Activated CD8-positive, alpha-beta memory T cell treated with anti-CD3 and anti-CD28 coated beads, Interleukin-2, amount 50 U/mL, for 48 hours (primary cell): ENCODE results near the gene PDZK1.
"Not testable (repeated sequence)": the region's sequence is repeated elsewhere in the genome, so short reads cannot be mapped to it uniquely, and the experiment has no call there.

ENCODE experiments used
- DNase-seq: peaks from one replicate; pipeline ENCODE4 v3.0.0-alpha.2; 2020

PDZK1 gene

GRCh38 chr1:145708063-145708462 lies 895 bp upstream of the PDZK1 start:
- no peak for DNase-seq

DNA sequence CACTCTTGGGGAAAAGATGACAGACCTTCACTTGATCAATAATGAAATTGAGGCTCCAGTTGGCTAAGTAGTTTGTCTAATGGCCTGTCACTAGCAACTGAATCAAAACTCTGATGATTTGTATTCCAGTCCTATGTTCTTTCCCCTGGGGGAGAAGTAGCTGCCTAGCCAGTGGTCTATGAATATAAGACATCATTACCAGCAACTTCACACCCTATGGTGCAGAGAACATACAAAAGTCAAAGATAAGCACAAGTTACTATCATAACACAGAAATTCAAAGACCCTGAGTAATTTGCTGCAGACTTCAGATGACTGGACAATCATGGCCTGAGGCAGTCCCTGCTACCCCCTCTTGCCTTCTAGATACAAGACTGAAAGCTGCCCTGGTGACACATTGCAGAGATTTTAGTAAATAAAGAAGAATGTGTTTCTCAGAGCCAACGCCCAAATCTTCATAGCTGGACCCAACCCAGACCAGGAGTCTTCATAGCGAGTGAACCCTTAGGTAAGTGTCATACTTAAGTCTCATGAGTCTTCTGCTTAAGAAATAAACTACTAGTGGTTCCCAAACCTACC lies 993 bp downstream of the PDZK1 start:
- DNase-seq, result no peak

DNA sequence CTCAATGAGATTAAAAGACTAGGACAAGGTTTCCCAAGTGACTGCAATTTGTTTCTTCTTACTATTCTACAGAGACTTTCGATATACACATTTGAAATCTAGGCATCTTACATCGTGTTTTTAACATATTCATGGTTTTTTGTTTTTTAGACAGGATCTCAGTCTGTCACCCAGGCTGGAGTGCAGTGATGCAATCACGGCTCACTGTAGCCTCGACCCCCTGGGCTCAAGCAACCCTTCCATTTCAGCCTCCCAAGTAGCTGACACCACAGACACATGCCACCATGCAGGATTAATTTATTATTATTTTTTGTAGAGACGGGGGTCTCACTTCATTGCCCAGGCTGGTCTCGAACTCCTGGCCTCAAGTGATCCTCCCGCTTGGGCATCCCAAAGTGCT lies 1.5 kb downstream of the PDZK1 start:
- no peak for DNase-seq

DNA sequence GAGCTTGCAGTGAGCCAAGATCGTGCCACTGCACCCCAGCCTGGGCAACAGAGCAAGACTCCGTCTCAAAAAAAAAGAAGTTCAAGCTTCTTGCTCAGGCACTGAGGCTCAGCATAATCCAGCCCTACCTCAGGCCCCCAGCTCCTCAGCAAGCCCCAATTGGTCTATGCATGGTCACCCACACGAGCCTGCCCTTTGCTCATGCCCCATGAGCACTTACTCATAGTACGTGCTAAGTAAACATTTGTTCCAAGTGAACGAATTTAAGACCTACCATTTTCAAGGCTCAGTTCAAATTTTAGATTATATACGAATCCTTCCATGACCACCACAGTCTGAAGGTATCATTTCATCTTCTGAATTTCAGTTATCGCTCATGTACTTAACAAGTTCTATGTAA lies 4.3 kb downstream of the PDZK1 start:
- DNase-seq, result no peak

DNA sequence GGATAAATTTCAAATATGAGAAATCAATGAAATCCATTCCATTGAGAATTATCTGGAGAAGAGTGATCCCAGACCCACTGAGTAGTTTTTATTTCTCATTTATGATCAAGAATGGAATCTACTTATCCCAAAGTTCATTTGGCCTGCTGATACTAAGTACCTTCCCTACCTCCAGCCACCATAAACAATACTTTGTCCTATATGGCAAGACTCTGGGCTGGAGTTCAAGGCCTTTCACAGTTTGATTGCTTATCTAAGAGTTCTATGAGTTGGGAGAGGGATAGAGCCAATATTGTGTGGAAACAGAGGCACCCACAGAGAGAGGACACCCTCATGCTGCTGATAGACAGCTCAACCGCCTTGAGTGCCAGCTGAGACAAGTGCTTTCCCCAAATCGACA lies 5.1 kb downstream of the PDZK1 start:
- DNase-seq, result no peak

- no peak for DNase-seq
Measured at GRCh38 chr1:145701306-145701862, 5.8 kb downstream of the PDZK1 start.

DNA sequence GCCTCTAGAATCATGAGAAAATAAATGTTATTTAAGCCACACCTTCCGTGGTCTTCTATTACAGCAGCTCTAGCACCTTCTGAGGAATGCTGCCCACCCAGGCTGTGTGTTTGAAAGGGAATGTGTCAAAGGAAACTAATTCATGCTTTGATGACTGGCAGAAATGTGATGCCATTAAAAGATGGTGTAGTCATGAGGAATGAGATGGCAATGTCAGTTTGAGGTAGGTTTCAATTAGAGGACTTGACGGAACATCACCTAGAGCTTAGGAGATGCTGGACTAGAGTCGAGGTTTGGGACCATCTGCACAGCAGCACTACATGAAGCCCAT lies 10.6 kb downstream of the PDZK1 start:
- DNase-seq, result no peak

DNA sequence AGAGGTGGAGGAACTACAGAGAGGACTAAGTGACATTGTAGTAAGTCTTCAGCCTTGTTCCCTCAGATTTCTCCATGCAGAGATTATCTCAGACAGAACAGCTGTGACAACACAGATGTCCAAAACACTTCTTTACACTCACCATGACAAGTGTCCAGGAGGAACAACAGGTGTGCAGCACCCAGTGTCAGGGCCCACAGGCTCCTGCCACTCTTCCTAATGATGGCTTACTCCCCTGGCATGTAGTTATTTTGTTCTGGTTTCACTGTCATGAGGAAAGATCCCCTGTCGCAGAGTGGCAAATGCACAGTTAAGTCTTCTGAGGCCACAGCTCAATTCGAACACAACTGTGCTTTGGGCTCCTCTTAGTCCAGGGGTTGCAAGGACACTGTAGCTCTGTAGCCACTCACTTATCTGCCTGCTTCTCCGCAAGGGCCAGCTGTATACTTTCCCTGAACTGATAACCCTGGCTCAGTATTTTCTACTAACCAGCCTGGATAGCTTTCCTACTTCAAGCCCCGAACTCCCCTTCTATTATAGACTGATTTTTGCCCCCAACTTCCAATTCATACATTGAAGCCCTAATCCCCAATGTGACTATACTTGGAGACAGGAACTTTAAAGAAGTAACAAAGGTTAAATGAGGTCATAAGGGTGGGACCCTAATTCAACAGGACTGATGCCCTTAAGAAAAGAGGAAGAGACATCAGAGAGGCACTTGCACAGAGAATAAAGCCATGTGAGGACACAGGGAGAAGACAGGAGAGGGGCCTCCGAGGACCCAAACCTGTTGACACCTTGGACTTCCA lies 11.1 kb downstream of the PDZK1 start:
- no peak for DNase-seq

DNA sequence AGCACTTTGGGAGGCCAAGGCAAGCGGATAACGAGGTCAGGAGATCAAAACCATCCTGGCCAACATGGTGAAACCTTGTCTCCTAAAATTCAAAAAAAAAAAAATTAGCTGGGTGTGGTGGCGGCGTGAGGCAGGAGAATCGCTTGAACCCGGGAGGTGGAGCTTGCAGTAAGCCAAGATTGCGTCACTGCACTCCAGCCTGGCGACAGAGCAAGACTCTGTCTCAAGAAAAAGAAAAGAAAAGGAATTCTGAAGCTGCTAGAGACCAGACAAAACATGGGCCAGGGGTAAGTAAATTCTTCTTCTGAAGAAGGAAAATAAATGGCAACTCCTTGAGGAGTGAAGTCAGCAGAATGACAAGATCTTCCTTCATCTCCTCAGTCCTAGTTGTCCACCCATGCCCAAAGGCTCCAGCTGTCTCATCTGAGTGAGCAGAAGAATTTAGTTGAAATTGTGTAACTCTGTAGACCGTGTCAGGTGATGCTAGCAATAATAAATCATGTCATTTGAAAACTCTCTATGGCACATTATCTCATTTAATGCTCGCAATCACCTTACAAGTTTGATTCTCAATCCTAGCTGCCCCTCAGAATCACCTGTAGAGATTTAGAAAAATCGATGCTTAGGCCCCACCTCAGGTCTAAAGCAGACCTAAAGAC lies 14.3 kb downstream of the PDZK1 start:
- no peak for DNase-seq

DNA sequence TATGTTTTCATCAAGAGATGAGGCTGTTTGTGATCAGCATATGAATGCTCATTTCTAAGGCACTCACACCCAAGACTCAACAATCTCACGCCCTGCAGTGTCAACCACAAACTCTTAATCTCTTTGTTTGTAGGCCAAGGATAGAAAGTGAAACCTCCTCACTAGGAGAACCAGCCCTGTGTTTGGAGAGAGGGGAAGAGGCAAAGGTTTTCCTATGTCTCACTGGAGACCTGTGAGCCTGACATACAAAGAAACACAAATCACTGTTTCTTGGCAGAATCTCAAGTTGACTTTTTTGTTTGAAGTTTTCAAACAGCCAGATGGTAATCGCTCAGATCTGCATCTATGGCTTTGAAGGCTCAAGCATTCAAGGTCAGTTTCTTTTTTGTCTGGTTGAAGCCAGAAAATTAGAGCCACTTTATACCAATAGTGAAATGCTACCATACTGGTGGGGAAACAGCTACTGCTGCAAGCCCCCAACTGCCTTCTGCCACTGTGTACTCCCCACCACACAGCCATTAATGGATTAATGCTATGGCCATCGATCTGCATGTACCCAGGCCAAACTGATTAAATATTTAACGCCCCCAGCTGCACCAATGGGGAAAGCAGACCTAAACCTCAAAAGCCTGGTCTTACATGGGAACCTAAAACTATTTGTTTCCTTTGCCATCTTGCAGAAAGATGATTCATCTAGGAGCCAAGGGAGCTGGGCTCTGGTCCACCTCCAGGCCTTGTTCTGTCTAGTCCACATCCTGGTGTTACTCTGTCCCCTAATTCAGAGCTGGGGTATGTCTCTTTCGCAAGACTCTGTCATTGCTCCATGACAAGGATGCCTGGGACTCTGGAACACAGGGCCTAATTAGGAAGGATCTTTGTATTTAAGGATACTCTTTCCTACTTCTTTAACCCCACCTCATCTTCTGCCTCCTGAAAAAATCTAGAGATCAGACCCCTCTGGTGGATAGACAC lies 16.3 kb downstream of the PDZK1 start:
- no peak for DNase-seq

GRCh38 chr1:145689922-145690321 lies 17.2 kb downstream of the PDZK1 start:
- DNase-seq, result no peak

DNA sequence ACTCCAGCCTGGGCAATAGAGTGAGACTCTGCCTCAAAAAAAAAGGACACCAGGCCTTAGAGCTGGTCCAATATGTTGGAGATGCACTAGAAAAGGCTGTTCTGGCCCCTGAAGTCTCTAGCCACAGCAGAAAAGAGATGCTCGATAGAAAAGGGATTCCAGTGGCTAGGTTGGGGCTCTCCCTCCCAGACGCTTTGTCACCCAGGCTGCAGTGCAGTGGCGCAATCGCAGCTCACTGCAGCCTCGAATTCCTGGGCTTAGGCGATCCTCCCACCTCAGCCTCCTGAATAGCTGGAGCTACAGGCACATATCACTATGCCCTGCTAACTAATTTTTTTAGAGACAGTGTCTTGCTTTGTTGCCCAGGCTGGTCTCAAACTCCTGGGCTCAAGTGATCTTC lies 18.2 kb downstream of the PDZK1 start:
- DNase-seq, result no peak

DNA sequence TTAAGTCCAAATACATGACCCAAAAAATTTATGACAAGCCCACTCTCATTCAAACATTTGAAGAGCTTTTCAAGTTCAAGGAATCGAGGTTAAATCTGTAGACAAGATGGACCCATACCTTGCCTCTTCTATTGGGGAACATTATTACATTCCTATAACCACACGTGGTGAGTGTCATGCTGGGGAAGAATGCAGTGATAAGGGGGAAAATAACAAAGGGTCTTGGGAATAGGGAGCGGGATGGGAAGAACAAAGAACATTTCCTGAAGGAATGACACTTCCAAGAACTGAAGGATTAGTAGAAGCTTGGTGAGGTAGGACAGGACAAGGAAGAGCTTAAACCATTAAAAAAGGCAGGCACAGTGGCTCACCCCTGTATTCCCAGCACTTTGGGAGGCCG lies 18.8 kb downstream of the PDZK1 start:
- no peak for DNase-seq

- not testable (repeated sequence) for DNase-seq
Measured at GRCh38 chr1:145686078-145686477, 21.1 kb downstream of the PDZK1 start.

GRCh38 chr1:145684858-145685257 lies 22.3 kb downstream of the PDZK1 start:
- DNase-seq, result not testable (repeated sequence)

- not testable (repeated sequence) for DNase-seq
Measured at GRCh38 chr1:145673217-145673616, 34.0 kb downstream of the PDZK1 start.

DNA sequence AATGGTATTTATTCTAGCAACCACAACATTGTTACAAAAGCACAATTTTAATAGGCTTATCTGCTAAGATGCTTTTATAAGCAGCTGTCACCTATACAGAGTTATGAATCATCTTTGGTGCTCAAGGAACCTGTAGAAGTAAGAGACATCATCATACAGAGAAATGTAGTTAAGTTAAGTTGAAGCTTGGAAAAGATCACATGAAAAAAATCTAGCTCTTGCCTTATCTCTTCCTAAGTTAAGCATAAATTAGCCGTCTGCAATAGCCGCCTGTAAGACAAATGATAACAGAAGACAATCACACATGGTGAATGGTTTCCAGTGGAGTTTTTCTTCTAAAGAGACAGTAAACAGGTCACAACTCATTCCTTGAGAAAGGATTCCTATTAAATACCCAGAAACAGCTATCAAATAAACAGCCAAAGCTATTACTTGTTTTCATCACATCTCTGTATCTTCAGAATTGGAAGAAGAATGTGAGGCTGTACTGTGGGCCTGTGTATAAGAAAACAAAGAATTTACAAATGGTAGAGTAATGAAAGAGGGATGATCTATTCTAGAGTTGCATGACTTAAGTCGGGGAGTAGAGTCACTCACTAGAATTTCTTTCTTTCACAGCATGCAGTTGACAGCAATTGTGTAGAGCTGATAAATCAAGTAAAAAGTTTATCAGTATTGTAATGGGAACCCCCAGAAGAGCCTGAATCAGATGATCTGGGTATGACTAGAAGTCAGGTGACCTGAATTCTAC lies 36.0 kb downstream of the PDZK1 start:
- DNase-seq, result not testable (repeated sequence)

GRCh38 chr1:145665015-145665414 lies 42.2 kb downstream of the PDZK1 start:
- not testable (repeated sequence) for DNase-seq

- DNase-seq, result not testable (repeated sequence)
Measured at GRCh38 chr1:145662502-145662901, 44.7 kb downstream of the PDZK1 start.

- not testable (repeated sequence) for DNase-seq
Measured at GRCh38 chr1:145656245-145656943, 50.8 kb downstream of the PDZK1 start.

GRCh38 chr1:145643990-145644389 lies 63.2 kb downstream of the PDZK1 start:
- DNase-seq, result not testable (repeated sequence)
